DLD1 (cell line): ENCODE measurements around the gene MOSPD3.

Experiments used
- in situ Hi-C: cut with HindIII; loops from 2 replicates; pipeline ENCODE4 v1.10.0; 2017; ENCODE audit warnings: low sequenced_read_pairs

The MOSPD3 gene

GRCh38 chr7:100621554-100621953 is 9.2 kb downstream of the MOSPD3 start:
- in situ Hi-C loops = no loop called here

GRCh38 chr7:100623951-100624824 is 11.8 kb downstream of the MOSPD3 start:
- in situ Hi-C loops = no loop called here

GRCh38 chr7:100626055-100626454 is 13.7 kb downstream of the MOSPD3 start:
- in situ Hi-C loops = no loop called here

GRCh38 chr7:100626530-100627237 is 14.3 kb downstream of the MOSPD3 start:
- in situ Hi-C loops = no loop called here

- in situ Hi-C loops = no loop called here
These were observed 14.9 kb downstream of the MOSPD3 start for GRCh38 chr7:100627238-100627549.

DNA sequence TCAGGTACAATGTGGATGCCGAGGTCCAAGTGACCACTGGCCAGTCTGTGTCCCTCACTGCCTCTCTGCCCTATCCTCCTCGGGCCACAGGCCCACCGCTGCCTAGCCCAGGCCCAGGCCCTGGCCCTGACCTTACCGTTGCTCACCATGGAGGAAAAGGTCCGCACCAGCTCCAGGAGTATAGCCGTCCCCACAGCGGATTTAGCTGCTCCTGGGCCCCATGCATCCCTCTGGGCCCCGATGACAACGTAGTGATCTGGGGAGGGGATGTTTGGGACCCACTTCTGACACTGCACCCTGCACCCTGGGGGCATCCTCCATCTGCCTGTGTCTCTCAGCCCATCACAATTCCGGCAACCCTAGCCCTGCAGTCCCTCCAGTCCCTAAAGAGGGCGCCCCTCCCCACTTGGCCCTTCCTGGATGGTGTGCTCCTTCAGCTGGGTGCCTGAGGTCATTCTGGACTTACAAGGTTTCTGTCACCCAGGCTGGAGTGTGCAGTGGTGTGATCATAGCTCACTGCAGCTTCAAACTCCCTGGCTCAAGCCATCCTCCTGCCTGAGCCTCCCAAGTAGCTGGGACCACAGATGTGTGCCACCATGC is 16.9 kb downstream of the MOSPD3 start:
- in situ Hi-C loops = no loop called here

DNA sequence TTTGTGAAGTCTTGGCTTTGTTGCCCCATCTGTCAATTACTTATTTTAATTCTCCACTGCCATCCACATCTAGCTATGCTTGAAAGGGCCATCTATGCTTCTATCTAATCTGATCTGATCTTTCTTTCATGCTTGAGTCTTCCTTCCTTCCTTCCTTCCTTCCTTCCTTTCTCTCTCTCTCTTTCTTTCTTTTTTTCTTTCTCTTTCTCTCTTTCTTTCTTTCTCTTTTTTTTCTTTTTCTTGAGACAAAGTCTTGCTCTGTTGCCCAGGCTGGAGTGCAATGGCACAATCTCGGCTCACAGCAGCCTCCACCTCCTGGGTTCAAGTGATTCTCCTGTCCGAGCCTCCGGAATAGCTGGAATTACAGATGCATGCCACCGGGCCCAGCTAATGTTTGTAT is 17.7 kb downstream of the MOSPD3 start:
- in situ Hi-C loops = no loop called here

DNA sequence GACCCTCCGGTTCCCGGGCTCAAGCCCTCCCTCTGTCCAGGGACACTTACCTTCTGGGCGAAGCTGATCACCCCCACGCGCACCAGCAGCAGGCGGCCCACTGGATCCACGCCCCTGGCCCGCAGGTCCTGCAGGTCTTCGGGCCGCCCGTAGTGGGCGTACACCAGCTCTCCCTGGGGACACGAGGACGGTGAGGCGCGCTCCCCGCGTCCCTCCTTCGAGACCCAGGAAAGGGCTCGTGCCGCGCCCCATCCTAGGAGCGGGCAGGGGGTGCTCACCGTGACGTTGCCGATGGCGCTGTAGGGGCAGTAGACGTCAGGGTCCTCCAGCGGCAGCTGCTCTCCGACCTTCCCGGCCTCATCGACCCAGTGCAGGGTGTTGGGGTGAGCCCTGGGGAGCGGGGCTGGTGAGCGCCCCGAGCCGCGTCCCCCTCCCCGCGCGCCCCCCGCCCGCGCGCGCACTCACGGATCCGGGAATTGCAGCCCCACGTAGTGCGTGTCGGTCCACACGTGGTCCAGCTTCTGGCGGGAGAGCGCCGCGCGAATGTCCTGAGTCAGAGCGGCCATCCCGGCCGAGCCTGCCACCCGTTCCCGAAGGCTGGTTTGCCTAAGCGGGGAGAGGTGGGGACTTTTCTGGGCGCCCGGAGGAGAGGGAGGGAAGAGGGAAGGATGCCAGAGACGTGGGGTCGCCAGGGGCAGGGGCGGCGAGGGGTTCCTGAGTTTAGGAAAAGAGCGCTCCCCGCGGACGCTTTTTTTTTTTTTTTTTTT is 20.8 kb downstream of the MOSPD3 start:
- in situ Hi-C loops = no loop called here

GRCh38 chr7:100639995-100640516 is 27.7 kb downstream of the MOSPD3 start:
- in situ Hi-C loops = no loop called here

DNA sequence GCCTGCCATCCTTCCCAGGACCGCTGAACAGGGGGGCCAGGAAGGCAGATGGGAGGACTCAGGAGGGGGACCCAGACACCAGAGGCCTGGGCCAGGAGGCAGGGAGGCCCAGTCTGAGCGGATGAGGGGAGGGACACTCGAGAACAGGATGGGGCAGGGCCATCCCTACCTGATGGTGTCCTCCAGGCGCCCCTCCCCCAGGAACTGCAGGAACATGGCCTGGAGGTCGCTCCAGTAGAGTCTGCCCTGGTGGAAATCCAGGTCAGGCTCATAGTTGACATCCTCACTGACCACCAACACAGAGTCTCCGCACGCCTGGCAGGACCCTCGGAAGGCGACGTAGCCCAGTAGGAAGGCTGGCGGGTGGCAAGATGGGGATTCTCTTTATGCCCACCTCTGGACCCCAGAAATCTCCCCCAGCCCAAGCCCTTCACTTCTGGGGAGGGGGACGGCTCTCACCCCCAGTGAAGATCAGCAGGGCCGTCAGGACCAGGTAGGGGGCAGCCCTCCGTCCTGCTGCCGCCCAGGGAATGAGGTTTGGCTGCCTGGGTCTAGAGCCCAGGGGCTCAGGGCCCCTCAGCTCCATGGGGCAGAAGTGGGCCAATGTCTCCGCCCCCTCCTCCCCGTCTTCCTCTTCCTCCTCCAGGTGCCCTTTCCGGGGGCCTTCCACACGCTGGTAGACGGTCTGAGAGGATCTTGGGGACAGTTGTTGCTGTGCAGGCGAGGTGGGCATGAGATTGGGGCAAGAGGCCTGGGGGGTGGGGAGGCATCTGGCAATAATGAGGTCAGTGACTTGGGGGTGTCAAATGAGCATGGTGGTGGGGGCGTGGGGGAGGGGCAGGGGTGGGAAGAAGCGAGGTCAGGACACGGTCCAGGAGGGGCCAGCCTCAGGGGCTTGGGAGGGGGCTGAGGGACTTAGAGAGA is 28.4 kb downstream of the MOSPD3 start:
- in situ Hi-C loops = no loop called here

- in situ Hi-C loops = no loop called here
These were observed 29.1 kb downstream of the MOSPD3 start, which contains the start of gene TFR2 for GRCh38 chr7:100641463-100641859. TFR2 (minus strand) TSS chr7:100641552; CDS start chr7:100641509, 43 bp downstream.

DNA sequence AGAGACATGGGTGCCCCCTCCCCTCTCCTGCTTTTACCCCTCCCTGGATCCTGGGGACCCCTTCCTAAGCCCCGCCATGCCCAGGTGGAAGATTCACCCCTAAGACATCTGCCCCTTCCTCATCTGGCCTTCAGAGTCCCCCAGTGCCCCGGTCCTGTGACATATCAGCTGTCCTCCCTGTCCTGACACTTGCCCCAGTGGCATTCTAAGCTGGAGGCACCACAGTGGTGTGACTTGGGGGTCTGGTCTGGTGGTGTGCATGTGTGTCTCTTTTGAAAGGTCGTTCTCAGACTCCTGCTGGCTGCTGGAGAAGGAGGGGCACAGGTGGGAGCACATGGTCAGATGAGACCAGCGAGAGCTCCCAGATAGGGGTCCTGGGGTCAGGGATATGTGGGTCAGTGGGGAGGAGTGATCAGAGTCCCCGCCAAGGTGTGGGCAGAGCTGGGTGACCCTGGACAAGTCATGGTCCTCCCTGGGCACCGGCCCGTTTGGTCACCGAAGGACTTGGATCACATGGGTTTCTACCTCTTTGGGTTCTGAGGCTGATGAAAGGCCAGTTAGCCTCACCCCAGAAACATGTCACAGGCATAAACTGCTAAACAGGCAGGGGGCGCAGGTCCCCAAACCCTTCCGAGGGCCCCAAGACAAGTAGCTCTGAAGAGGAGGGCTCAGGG is 29.7 kb downstream of the MOSPD3 start:
- in situ Hi-C loops = no loop called here

GRCh38 chr7:100642534-100642907 is 30.2 kb downstream of the MOSPD3 start:
- in situ Hi-C loops = no loop called here

DNA sequence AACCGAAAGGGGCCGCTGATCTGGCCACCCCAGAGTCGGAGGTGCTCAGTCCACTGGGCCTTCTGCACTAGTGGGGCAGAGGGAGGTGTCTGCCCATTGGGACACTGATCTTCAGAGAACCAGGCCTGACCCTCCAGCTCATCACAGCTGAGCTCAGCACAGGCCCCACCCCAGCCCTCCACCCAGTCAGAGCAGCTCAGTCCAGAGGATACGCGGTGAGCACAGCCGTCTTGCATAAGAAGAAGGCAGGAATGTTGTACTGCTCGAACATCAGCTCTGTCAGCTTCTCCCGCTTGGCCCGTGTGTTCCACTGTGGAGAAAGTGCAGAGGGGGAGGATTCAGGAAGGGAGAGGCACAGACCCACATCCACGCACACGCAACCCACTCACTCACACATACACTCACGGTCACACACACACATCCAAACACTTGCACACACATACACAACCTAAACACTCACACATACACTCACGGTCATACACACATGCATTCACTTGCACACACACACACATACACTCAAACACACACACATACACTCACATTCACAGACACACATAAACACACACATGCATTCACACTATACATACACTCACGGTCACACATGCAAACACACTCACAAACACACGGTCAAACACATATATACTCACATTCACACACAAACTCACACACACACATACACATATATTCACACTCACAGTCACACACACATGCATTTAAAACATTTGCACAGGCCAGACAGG is 37.7 kb downstream of the MOSPD3 start:
- in situ Hi-C loops = no loop called here

DNA sequence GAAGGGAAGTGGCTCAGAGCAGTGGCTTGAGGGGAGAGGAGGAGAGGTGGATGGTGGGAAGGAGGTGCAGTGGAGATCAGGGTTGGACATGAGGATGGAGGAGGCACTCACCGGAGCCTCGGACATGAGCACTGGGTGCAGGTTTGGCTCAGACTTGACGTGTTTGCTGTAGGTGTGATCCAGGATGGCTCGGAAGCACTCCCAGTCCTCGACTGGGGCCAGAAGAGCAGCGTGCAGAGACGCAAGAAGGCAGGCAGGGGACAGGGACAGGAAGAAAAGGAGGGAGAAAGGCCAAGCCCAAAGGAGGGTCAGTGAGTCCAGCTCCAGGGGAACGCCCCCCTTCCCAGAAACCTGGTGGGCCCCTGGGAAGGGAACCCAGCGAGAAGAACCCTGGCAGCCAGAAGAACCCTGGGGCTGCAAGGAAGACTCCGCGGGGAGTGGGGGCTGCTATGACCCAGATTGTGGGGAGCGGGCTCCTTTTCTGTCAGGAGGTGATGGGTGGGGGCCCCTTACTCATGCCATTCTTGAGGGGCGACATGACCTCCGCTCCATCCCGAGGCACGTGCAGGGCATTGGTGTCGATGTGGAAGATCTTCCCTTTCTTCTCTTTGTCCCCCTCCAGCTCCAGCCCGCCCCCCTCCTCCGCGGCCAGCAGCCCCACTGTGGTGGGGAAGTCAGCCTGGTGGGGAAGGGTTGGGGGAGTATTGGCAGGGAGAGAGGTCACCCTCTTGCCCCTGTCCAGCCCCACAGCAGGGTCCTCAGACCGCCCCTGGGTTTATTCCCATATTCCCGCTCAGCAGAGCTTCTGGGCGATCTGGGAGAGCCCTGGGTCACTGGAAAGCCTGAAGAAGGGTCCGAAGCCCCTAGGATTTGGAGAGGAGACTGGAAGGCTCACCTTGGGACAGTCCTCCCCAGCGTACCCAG is 42.8 kb downstream of the MOSPD3 start:
- in situ Hi-C loops = no loop called here

- in situ Hi-C loops = no loop called here
These were observed 43.8 kb downstream of the MOSPD3 start, which contains the start of gene ACTL6B for GRCh38 chr7:100655908-100656674. ACTL6B (minus strand) TSS chr7:100656448; CDS start chr7:100656354, 94 bp downstream.
